Spleen (tissue), 11 donors: ENCODE data around the gene TPRG1. TPM values are rescaled to one million over a fixed set of nuclear protein-coding genes. Genes with fewer than 3 reads are reported as not detected.

Source experiments
- DNase-seq: peaks from one replicate; pipeline ENCODE4 v3.0.0-alpha.2; 2020
- H3K27ac ChIP-seq, 8 donors: fragments of 200-600 bp; sonication (generic) in 7 of 8; 1 replicate in 4 of 8; 2 replicates in 4 of 8; pipeline versions ENCODE4 v1.5.0 to v1.8.0; 2016 to 2021; ENCODE audit warnings: inconsistent platforms in 4 of 8, mild to moderate bottlenecking in 4 of 8, moderate library complexity in 1 of 8
- H3K27me3 ChIP-seq, 7 donors: fragments of 200-600 bp; sonication (generic) in 6 of 7; replicated peaks in 1 of 7; 1 replicate in 4 of 7; 2 replicates in 3 of 7; pipeline versions ENCODE4 v1.5.0 to v1.8.0; 2016 to 2021; ENCODE audit warnings: inconsistent platforms in 3 of 7, mild to moderate bottlenecking in 1 of 7
- H3K36me3 ChIP-seq, 6 donors: fragments of 200-600 bp; sonication (generic) in 5 of 6; 1 replicate in 4 of 6; 2 replicates in 2 of 6; pipeline versions ENCODE4 v1.5.0 to v1.8.0; 2016 to 2021; ENCODE audit warnings: inconsistent platforms in 2 of 6
- H3K4me1 ChIP-seq, 6 donors: fragments of 200-600 bp; sonication (generic) in 5 of 6; 1 replicate in 3 of 6; 2 replicates in 3 of 6; pipeline versions ENCODE4 v1.5.0 to v1.8.0; 2016 to 2021; ENCODE audit warnings: inconsistent platforms in 3 of 6
- H3K4me3 ChIP-seq, 8 donors: fragments of 200-600 bp; sonication (generic) in 7 of 8; 1 replicate in 4 of 8; 2 replicates in 4 of 8; pipeline versions ENCODE4 v1.5.0 to v1.8.0; 2016 to 2021; ENCODE audit warnings: inconsistent platforms in 4 of 8, mild to moderate bottlenecking in 4 of 8, moderate library complexity in 2 of 8
- H3K9me3 ChIP-seq, 8 donors: fragments of 200-600 bp; sonication (generic) in 7 of 8; 1 replicate in 4 of 8; 2 replicates in 4 of 8; pipeline versions ENCODE4 v1.5.0 to v1.8.0; 2016 to 2021; ENCODE audit warnings: inconsistent platforms in 4 of 8
- POLR2A ChIP-seq, 3 donors: fragments of 450-650 bp; IDR thresholded peaks; one replicate each; pipeline ENCODE4 v1.5.1; 2017; ENCODE audit warnings: antibody characterized with exemption in 3 of 3, mild to moderate bottlenecking in 1 of 3
- POLR2AphosphoS5 ChIP-seq, 3 donors: sonication (generic); formaldehyde crosslinking; IDR thresholded peaks; one replicate each; pipeline ENCODE4 v1.5.1; 2017; ENCODE audit warnings: antibody characterized with exemption in 3 of 3
- WGBS, 5 donors: extraction: QIAGEN DNeasy Blood & Tissue Kit in 3 of 5; methylation state at CpG; one replicate each; pipeline versions ENCODE4 v1.1.5 to v1.1.7; 2013 to 2018; 5-methylcytosine and 5-hydroxymethylcytosine counted together
- intact Hi-C: fragments of 100-400 bp; cut with DNase I; formaldehyde crosslinking; loops from one replicate; pipeline ENCODE4 v1.15.0; 2023; ENCODE audit warnings: low total_unique reads
- polyA plus RNA-seq, 3 donors: library from polyadenylated mRNA; stranded (reverse); fragments of 200-250 nt; gene quantifications; one replicate each; pipeline ENCODE4 v1.2.1, GENCODE V29; 2013
- total RNA-seq, 7 donors: library from RNA; depleted of rRNA in 3 of 7; stranded (reverse); fragments of >200 nt in 3 of 7; fragmentation: NEBNext Ultra II Directional in 4 of 7; extraction: Animal tissue kit (Norgen Biotek cat#: 25700) in 4 of 7; gene quantifications; one replicate each; pipeline versions ENCODE4 v1.1.0 to v1.2.1, GENCODE V29; 2016 to 2021
- TF ChIP-seq, protein P1 (sequence below), 11 experiments: fragments of 200-600 bp in 7 of 11; fragments of 450-650 bp in 4 of 11; sonication (generic) in 4 of 11; IDR thresholded peaks in 8 of 11; conservative IDR thresholded peaks in 3 of 11; 1 replicate in 7 of 11; 2 replicates in 4 of 11; pipeline versions ENCODE4 v1.4.0 to v1.8.0; 2016 to 2021; ENCODE audit warnings: antibody characterized with exemption in 11 of 11, inconsistent platforms in 4 of 11, mild to moderate bottlenecking in 1 of 11
- donor health status: healthy with polysubstance abuse.
- donor health status: DM: no; HTN: no; CAD: no; lungs with moderate emphysema.
- donor health status: DM: no; HTN: no; CAD: no.
- donor health status: Bipolar disorder and iron deficiency.
- donor health status: healthy.
- donor health status: DM: no; HTN: no; CAD: no.
- donor health status: DM: yes; HTN: yes; CAD: no.

TPRG1 gene
- total and polyA plus RNA-seq, 10 donors = 0.29 to 11.7 (median 4.6) TPM

DNA sequence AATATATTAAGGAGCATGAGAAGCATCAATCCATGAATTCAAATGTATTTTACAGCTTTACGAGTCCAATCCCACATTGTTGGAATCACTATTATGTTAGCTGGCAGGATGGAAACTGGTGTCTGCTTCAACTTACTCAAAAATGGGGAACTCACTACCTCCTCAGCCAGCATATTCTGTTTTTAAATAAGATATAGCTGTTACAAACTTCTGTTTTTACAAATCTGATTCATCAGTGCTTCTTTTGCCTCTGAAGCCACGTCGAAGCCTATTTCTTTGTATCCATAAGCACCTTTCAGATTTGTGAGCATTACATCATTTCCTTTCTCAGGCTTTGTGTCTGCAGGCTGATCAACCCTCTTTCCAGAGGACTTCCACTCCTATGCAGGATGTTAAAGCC lies 105.9 kb downstream of the TPRG1 start:
- intact Hi-C loops = no loop called here

DNA sequence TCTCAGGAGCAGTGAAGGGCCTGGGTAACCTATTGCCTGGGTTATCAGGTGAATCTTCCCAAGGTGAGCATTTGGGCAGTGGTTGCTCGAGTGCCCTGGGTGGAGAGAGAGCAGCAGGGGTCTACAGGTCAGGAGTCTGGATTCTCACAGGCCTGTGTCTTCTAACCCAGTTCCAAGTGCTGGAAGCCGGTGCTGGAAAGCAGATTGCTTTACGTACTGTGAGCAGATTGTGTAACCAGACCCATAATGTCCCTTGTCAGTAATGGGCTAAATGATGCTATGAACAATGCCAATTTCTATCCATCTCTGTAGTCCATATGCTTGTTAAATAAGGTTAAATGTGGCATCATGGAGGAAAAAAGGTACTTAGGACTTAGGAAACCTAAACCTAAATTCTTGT lies 106.5 kb downstream of the TPRG1 start:
- Histone ChIP-seq H3K27ac (no peak overlapping the region), H3K27me3 (no peaks in the 10 kb centered on the region), H3K4me1 (peaks cover 0 to 20% (median 7%) of the 10 kb centered on the region in 6 donors), H3K9me3 (no peaks in the 10 kb centered on the region), H3K4me3 (no peak overlapping the region), H3K36me3 (no peaks in the 10 kb centered on the region)
- no peak for DNase-seq
- WGBS, 5 donors = 82 to 100% (median 90%) methylated on average over 3 of the region's 3 CpGs
- intact Hi-C loops = no loop called here
- TF ChIP-seq POLR2AphosphoS5 (IDR thresholded peaks at IDR 0.05) = no peak
- TF ChIP-seq POLR2A (IDR thresholded peaks at IDR 0.05) = no peak
- TF ChIP-seq, protein P1, sequence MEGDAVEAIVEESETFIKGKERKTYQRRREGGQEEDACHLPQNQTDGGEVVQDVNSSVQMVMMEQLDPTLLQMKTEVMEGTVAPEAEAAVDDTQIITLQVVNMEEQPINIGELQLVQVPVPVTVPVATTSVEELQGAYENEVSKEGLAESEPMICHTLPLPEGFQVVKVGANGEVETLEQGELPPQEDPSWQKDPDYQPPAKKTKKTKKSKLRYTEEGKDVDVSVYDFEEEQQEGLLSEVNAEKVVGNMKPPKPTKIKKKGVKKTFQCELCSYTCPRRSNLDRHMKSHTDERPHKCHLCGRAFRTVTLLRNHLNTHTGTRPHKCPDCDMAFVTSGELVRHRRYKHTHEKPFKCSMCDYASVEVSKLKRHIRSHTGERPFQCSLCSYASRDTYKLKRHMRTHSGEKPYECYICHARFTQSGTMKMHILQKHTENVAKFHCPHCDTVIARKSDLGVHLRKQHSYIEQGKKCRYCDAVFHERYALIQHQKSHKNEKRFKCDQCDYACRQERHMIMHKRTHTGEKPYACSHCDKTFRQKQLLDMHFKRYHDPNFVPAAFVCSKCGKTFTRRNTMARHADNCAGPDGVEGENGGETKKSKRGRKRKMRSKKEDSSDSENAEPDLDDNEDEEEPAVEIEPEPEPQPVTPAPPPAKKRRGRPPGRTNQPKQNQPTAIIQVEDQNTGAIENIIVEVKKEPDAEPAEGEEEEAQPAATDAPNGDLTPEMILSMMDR (IDR thresholded peaks at IDR 0.05 in 8 of 11, conservative IDR thresholded peaks at IDR 0.05 in 3 of 11) = no peak

More for the DNA sequence above, 105.9 kb downstream of the TPRG1 start:
- H3K9me3 ChIP-seq = no peaks in the 10 kb centered on the region
- WGBS, 5 donors = 36 to 67% (median 42%) methylated on average over 3 of the region's 3 CpGs
- H3K4me3 ChIP-seq = no peak overlapping the region
- TF ChIP-seq, protein P1 (IDR thresholded peaks at IDR 0.05 in 8 of 11, conservative IDR thresholded peaks at IDR 0.05 in 3 of 11) = no peak
- TF ChIP-seq POLR2AphosphoS5 (IDR thresholded peaks at IDR 0.05) (no peak), POLR2A (IDR thresholded peaks at IDR 0.05) (no peak)
- H3K27me3 ChIP-seq = no peaks in the 10 kb centered on the region
- no peak overlapping the region for H3K27ac ChIP-seq
- no peak for DNase-seq
- H3K4me1 ChIP-seq = peaks cover 0 to 20% (median 7%) of the 10 kb centered on the region in 6 donors
- no peaks in the 10 kb centered on the region for H3K36me3 ChIP-seq

DNA sequence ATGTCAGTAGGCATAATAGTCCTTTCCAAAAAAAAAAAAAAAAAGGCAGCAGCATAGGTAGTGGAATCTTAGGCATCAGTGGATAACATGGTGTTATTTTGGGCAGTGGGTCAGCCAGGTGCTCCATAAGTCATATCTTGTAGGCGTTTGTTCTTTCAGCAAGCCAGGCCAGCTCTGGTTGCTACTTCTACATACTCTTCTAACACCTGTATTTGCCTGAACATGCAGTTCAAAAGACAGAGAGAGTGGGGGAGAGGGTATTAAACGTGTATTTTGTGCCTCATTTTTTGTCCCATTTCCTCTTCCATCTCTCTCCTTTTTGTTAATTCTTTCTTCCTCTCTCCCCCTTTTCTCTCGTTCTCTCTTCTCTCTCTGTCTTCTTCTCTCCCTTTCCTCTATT lies 110.4 kb downstream of the TPRG1 start:
- Histone ChIP-seq H3K4me1 (peaks cover 0 to 15% (median under 1%) of the 10 kb centered on the region in 6 donors), H3K27me3 (no peaks in the 10 kb centered on the region), H3K36me3 (no peaks in the 10 kb centered on the region), H3K4me3 (no peak overlapping the region), H3K9me3 (no peaks in the 10 kb centered on the region), H3K27ac (no peak overlapping the region)
- intact Hi-C loops = no loop called here
- WGBS, 5 donors = 65 to 85% (median 76%) methylated on average over 3 of the region's 3 CpGs
- DNase-seq = no peak
- TF ChIP-seq POLR2AphosphoS5 (IDR thresholded peaks at IDR 0.05) (no peak), POLR2A (IDR thresholded peaks at IDR 0.05) (no peak)
- TF ChIP-seq, protein P1 (IDR thresholded peaks at IDR 0.05 in 8 of 11, conservative IDR thresholded peaks at IDR 0.05 in 3 of 11) = no peak

DNA sequence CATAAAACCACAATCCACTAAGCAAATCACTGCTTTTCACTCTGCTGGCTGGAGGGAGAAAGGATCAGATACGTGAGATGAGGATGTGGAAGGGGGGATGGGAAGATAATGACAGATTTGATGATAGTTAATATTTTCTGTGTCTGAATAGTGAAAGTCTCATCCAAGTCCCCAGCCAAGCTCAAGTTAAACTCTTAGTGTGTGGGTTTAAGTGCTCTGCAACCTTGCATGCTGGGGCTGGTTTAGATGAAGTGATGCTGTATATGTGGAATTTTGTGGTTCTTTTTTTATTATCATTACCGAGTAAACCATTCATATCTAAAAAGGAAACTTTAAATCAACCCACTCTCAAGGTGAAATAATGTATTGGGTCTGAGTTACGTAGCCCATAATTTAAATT lies 111.0 kb downstream of the TPRG1 start:
- H3K9me3 ChIP-seq = no peaks in the 10 kb centered on the region
- WGBS, 5 donors = 48 to 76% (median 69%) methylated on average over 3 of the region's 3 CpGs
- H3K36me3 ChIP-seq = no peaks in the 10 kb centered on the region
- no peak for DNase-seq
- no peaks in the 10 kb centered on the region for H3K27me3 ChIP-seq
- peaks cover 0 to 9% (median 0%) of the 10 kb centered on the region in 6 donors for H3K4me1 ChIP-seq
- no peak for TF ChIP-seq POLR2AphosphoS5 (IDR thresholded peaks at IDR 0.05)
- TF ChIP-seq, protein P1 (IDR thresholded peaks at IDR 0.05 in 8 of 11, conservative IDR thresholded peaks at IDR 0.05 in 3 of 11) = no peak
- TF ChIP-seq POLR2A (IDR thresholded peaks at IDR 0.05) = no peak
- H3K27ac ChIP-seq = no peak overlapping the region
- intact Hi-C loops = no loop called here
- no peak overlapping the region for H3K4me3 ChIP-seq
